Gastroesophageal sphincter (tissue), 4 donors: Measurements from ENCODE around the gene PSMA3. TPM values are rescaled to one million over a fixed set of nuclear protein-coding genes. Genes with fewer than 3 reads are reported as not detected.

Source experiments
- ATAC-seq: fragments of 150-250 bp; one replicate; pipeline ENCODE4 v1.9.1; 2016; ENCODE audit warnings: mild to moderate bottlenecking, moderate library complexity
- H3K27ac ChIP-seq, 4 donors: fragments of 200-600 bp; sonication (generic) in 3 of 4; 1 replicate in 3 of 4; 2 replicates in 1 of 4; pipeline ENCODE4 v1.5.1; 2016 to 2019
- H3K27me3 ChIP-seq: fragments of 200-600 bp; sonication (generic); one replicate; pipeline ENCODE4 v1.5.1; 2019
- H3K36me3 ChIP-seq, 2 donors: fragments of 200-600 bp; sonication (generic); one replicate each; pipeline ENCODE4 v1.5.1; 2019; ENCODE audit warnings: control low read depth in 1 of 2
- H3K4me1 ChIP-seq, 3 donors: fragments of 200-600 bp; sonication (generic); 1 replicate in 2 of 3; 2 replicates in 1 of 3; pipeline ENCODE4 v1.5.1; 2016 to 2019; ENCODE audit warnings: control low read depth in 2 of 3
- H3K4me3 ChIP-seq, 2 donors: fragments of 200-600 bp; sonication (generic); one replicate each; pipeline ENCODE4 v1.5.1; 2019; ENCODE audit warnings: mild to moderate bottlenecking in 1 of 2, moderate library complexity in 1 of 2
- H3K9me3 ChIP-seq, 3 donors: fragments of 200-600 bp; sonication (generic); one replicate each; pipeline ENCODE4 v1.5.1; 2017 to 2019; ENCODE audit warnings: control low read depth in 2 of 3
- CTCF ChIP-seq, 4 experiments: fragments of 200-600 bp in 2 of 4; fragments of 450-650 bp in 2 of 4; sonication (generic) in 1 of 4; IDR thresholded peaks; one replicate each; pipeline ENCODE4 v1.5.1; 2017 to 2019; ENCODE audit warnings: antibody characterized with exemption in 4 of 4, mild to moderate bottlenecking in 2 of 4, moderate library complexity in 2 of 4
- EP300 ChIP-seq: sonication (generic); formaldehyde crosslinking; IDR thresholded peaks from one replicate; pipeline ENCODE4 v1.6.1; 2017; ENCODE audit warnings: antibody characterized with exemption, mild to moderate bottlenecking
- POLR2A ChIP-seq, 2 donors: fragments of 450-650 bp; IDR thresholded peaks; one replicate each; pipeline ENCODE4 v1.6.1; 2017; ENCODE audit warnings: antibody characterized with exemption in 2 of 2, mild to moderate bottlenecking in 2 of 2, moderate library complexity in 1 of 2
- POLR2AphosphoS5 ChIP-seq: sonication (generic); formaldehyde crosslinking; IDR thresholded peaks from one replicate; pipeline ENCODE4 v1.6.1; 2017; ENCODE audit warnings: antibody characterized with exemption
- WGBS, 2 donors: methylation state at CpG; one replicate each; pipeline ENCODE4 v1.1.5; 2018; ENCODE audit warnings: low coverage in 1 of 2; 5-methylcytosine and 5-hydroxymethylcytosine counted together
- total RNA-seq, 4 donors: library from RNA; depleted of rRNA; stranded (reverse); fragments of >200 nt; gene quantifications; one replicate each; pipeline ENCODE4 v1.1.0, GENCODE V29; 2016

PSMA3 gene
- total RNA-seq, 4 donors from 2014 or later = 88.4 to 106 (median 96.7) TPM

GRCh38 chr14:58298477-58299400 lies 54.1 kb downstream of the PSMA3 start, which contains the start of gene ARID4A:
TSS of gene ARID4A (plus strand) at chr14:58298555. CDS start at chr14:58299855, 1,300 bp downstream.
- no peaks in the 10 kb centered on the region for H3K9me3 ChIP-seq
- WGBS, 2 donors = 0% methylated on average over 15 to 20 of the region's 79 CpGs
- no peaks in the 10 kb centered on the region for H3K27me3 ChIP-seq
- peaks cover 0 to 41% of the 10 kb centered on the region in 2 donors for H3K36me3 ChIP-seq
- no peak for ATAC-seq
- peak within 1 kb of the TSS; percentile 73 to 98 (median 95) for H3K27ac ChIP-seq
- H3K4me3 ChIP-seq = peak within 1 kb of the TSS; percentile 65 to 98
- peaks cover 0 to 52% (median 3%) of the 10 kb centered on the region in 3 donors for H3K4me1 ChIP-seq
- TF ChIP-seq CTCF (IDR thresholded peaks at IDR 0.05) (no peak), POLR2A (IDR thresholded peaks at IDR 0.05) (peak; percentile 84), EP300 (no peak), POLR2AphosphoS5 (peak; percentile 81)

- H3K36me3 ChIP-seq = peaks cover 0 to 37% of the 10 kb centered on the region in 2 donors
- no peaks in the 10 kb centered on the region for H3K27me3 ChIP-seq
- no peak for ATAC-seq
- H3K9me3 ChIP-seq = no peaks in the 10 kb centered on the region
- TF ChIP-seq CTCF (IDR thresholded peaks at IDR 0.05) = no peak
- no peak for TF ChIP-seq EP300
- no peak for TF ChIP-seq POLR2AphosphoS5
- no peak for TF ChIP-seq POLR2A (IDR thresholded peaks at IDR 0.05)
- H3K4me1 ChIP-seq = peaks cover 0 to 43% (median 3%) of the 10 kb centered on the region in 3 donors
- 2 to 5% methylated on average over 16 to 17 of the region's 48 CpGs for WGBS, 2 donors
- peak overlapping the region; percentile 65 to 98 for H3K4me3 ChIP-seq
- peak overlapping the region; percentile 66 to 98 (median 95) for H3K27ac ChIP-seq
Observed at GRCh38 chr14:58299401-58300330, 55.0 kb downstream of the PSMA3 start.

GRCh38 chr14:58301416-58301815 lies 56.8 kb downstream of the PSMA3 start:
- Histone ChIP-seq H3K4me3 (no peak overlapping the region), H3K9me3 (no peaks in the 10 kb centered on the region), H3K36me3 (peaks cover 0 to 40% of the 10 kb centered on the region in 2 donors), H3K4me1 (peaks cover 0 to 27% (median 3%) of the 10 kb centered on the region in 3 donors), H3K27me3 (no peaks in the 10 kb centered on the region), H3K27ac (no peak overlapping the region)
- TF ChIP-seq CTCF (IDR thresholded peaks at IDR 0.05) = no peak
- no peak for TF ChIP-seq EP300
- TF ChIP-seq POLR2AphosphoS5 = no peak
- TF ChIP-seq POLR2A (IDR thresholded peaks at IDR 0.05) = no peak
- no peak for ATAC-seq
- WGBS, 2 donors = 72 to 94% methylated on average over 3 of the region's 3 CpGs

- peaks cover 0 to 71% of the 10 kb centered on the region in 2 donors for H3K36me3 ChIP-seq
- H3K4me1 ChIP-seq = peaks cover 0 to 13% (median 0%) of the 10 kb centered on the region in 3 donors
- ATAC-seq = no peak
- no peaks in the 10 kb centered on the region for H3K27me3 ChIP-seq
- no peaks in the 10 kb centered on the region for H3K9me3 ChIP-seq
- TF ChIP-seq POLR2AphosphoS5 (no peak), CTCF (IDR thresholded peaks at IDR 0.05) (no peak), POLR2A (IDR thresholded peaks at IDR 0.05) (no peak), EP300 (no peak)
- 58 to 79% methylated on average over 2 of the region's 2 CpGs for WGBS, 2 donors
- no peak overlapping the region for H3K27ac ChIP-seq
- H3K4me3 ChIP-seq = no peak overlapping the region
Observed at GRCh38 chr14:58305730-58306129, 61.1 kb downstream of the PSMA3 start.
